ENCODE data around the gene DOCK6. TPM values are rescaled to one million over a fixed set of nuclear protein-coding genes. Genes with fewer than 3 reads are reported as not detected.
A peak's percentile ranks its signal among the peaks of the same experiment; 100 is the strongest.

Gene DOCK6
- total and polyA plus RNA-seq, 2 of the 13 experiments (the other 11 are each of a cell fraction or from before 2014, with no cell fraction given) = 5.4 to 38.1 TPM

- TF ChIP-seq TMF1 (CRISPR knock-in tag; IDR thresholded peaks at IDR 0.05; ENCODE audit: low read depth) (no peak; the same call in none of the 2 replicates), DDIT3 (CRISPR knock-in tag; IDR thresholded peaks at IDR 0.05) (no peak), ZNF256 (CRISPR knock-in tag; conservative IDR thresholded peaks at IDR 0.05) (no peak), NR2F1 (CRISPR knock-in tag; IDR thresholded peaks at IDR 0.05) (peak in 1 of 2 experiments; percentile 43; a peak in 3 of 4 replicates), JUNB (CRISPR knock-in tag; IDR thresholded peaks at IDR 0.05; ENCODE audit: borderline replicate concordance) (peak; percentile 62; the same call in 1 of the 2 replicates), KMT2A (CRISPR knock-in tag; IDR thresholded peaks at IDR 0.05) (no peak), SP5 (CRISPR knock-in tag; IDR thresholded peaks at IDR 0.05; ENCODE audit: borderline replicate concordance, low read depth) (peak; percentile 97), CREB1 (IDR thresholded peaks at IDR 0.05) (0 out of 2 replicates have a peak, but pooled peaks have one; percentile 3), CREB1 (CRISPR knock-in tag; IDR thresholded peaks at IDR 0.05) (peak; percentile 36; the same call in 1 of the 2 replicates), MBNL3 (CRISPR knock-in tag; conservative IDR thresholded peaks at IDR 0.05) (no peak), NFYC (CRISPR knock-in tag; IDR thresholded peaks at IDR 0.05) (no peak), HIVEP1 (CRISPR knock-in tag; IDR thresholded peaks at IDR 0.05) (peak; percentile 89), ZNF326 (CRISPR knock-in tag; IDR thresholded peaks at IDR 0.05; ENCODE audit: borderline replicate concordance) (no peak), GATAD1 (CRISPR knock-in tag; IDR thresholded peaks at IDR 0.05) (peak; percentile 52; the same call in 1 of the 2 replicates), HIC2 (CRISPR knock-in tag; IDR thresholded peaks at IDR 0.05; ENCODE audit: low read depth) (peak; percentile 98), ZNF598 (CRISPR knock-in tag; IDR thresholded peaks at IDR 0.05; ENCODE audit: borderline replicate concordance) (peak; percentile 71; the same call in 1 of the 2 replicates), RAD21 (CRISPR knock-in tag; IDR thresholded peaks at IDR 0.05) (no peak), CSRNP2 (CRISPR knock-in tag; conservative IDR thresholded peaks at IDR 0.05; ENCODE audit: low read depth) (no peak), ZNF460 (CRISPR knock-in tag; IDR thresholded peaks at IDR 0.05; ENCODE audit: borderline replicate concordance) (no peak), SRF (IDR thresholded peaks at IDR 0.05; ENCODE audit: low read depth, low read length) (no peak), ELF4 (CRISPR knock-in tag; IDR thresholded peaks at IDR 0.05; ENCODE audit: borderline replicate concordance) (0 out of 2 replicates have a peak, but pooled peaks have one; percentile 64), TGIF2 (CRISPR knock-in tag; IDR thresholded peaks at IDR 0.05) (peak; percentile 49; the same call in 1 of the 2 replicates), ZNF83 (CRISPR knock-in tag; IDR thresholded peaks at IDR 0.05; ENCODE audit: borderline replicate concordance) (no peak), NFIB (CRISPR knock-in tag; IDR thresholded peaks at IDR 0.05; ENCODE audit: borderline replicate concordance) (no peak), POLR2AphosphoS2 (IDR thresholded peaks at IDR 0.05; ENCODE audit: low read depth, low read length) (no peak)
These were observed 25.7 kb downstream of the DOCK6 start (continued) for GRCh38 chr19:11236324-11237301.

All from HepG2 (cell line).